Natural killer cell (primary cell): ENCODE results near the gene MRGPRE. TPM values are rescaled to one million over a fixed set of nuclear protein-coding genes. Genes with fewer than 3 reads are reported as not detected.

Source experiments
- ATAC-seq, 3 donors: fragments of 150-1000 bp in 2 of 3; fragments of 200-7000 bp in 1 of 3; cut with Tn5 transposase; 1 replicate in 1 of 3; 2 replicates in 2 of 3; pipeline ENCODE4 v1.10.0; 2021; ENCODE audit warnings: mild to moderate bottlenecking in 2 of 3, moderate library complexity in 2 of 3
- DNase-seq, 2 donors: peaks; one replicate each; pipeline versions ENCODE4 v3.0.0 to v3.0.0-alpha.2; 2013 to 2021; ENCODE audit warnings: mixed read lengths in 1 of 2
- H3K27ac ChIP-seq: one replicate; pipeline ENCODE4 v1.5.1; 2013; ENCODE audit warnings: mild to moderate bottlenecking, low read length
- H3K27me3 ChIP-seq: one replicate; pipeline ENCODE4 v1.6.1; 2013; ENCODE audit warnings: low read length; ENCODE audit not compliant: control insufficient read depth, insufficient read depth
- H3K36me3 ChIP-seq: one replicate; pipeline ENCODE4 v1.6.1; 2013; ENCODE audit warnings: low read length; ENCODE audit not compliant: control insufficient read depth, insufficient read depth
- H3K4me1 ChIP-seq: one replicate; pipeline ENCODE4 v1.6.1; 2013; ENCODE audit warnings: low read length; ENCODE audit not compliant: control insufficient read depth, insufficient read depth
- H3K4me3 ChIP-seq: one replicate; pipeline ENCODE4 v1.5.1; 2013; ENCODE audit warnings: low read length
- H3K9me3 ChIP-seq: one replicate; pipeline ENCODE4 v1.6.1; 2013; ENCODE audit warnings: low read length; ENCODE audit not compliant: control insufficient read depth, insufficient read depth
- H3K27ac Mint-ChIP-seq, 2 donors: one replicate each; pipeline ENCODE4 v1.8.0; 2022; ENCODE audit warnings: mild to moderate bottlenecking in 2 of 2, mixed read lengths in 2 of 2, moderate library complexity in 1 of 2
- H3K27me3 Mint-ChIP-seq, 2 donors: one replicate each; pipeline ENCODE4 v1.8.0; 2022; ENCODE audit warnings: low read depth in 2 of 2, mixed read lengths in 2 of 2
- H3K36me3 Mint-ChIP-seq: one replicate; pipeline ENCODE4 v1.8.0; 2022; ENCODE audit warnings: mixed read lengths
- H3K4me1 Mint-ChIP-seq, 2 donors: one replicate each; pipeline ENCODE4 v1.8.0; 2022; ENCODE audit warnings: mixed read lengths in 2 of 2
- H3K4me3 Mint-ChIP-seq: one replicate; pipeline ENCODE4 v1.8.0; 2022; ENCODE audit warnings: mild to moderate bottlenecking, moderate library complexity, mixed read lengths
- H3K9me3 Mint-ChIP-seq, 2 donors: one replicate each; pipeline ENCODE4 v1.8.0; 2022; ENCODE audit warnings: mixed read lengths in 2 of 2
- CTCF ChIP-seq: fragments of 200-600 bp; IDR thresholded peaks from one replicate; pipeline ENCODE4 v1.8.0; 2022; ENCODE audit warnings: antibody characterized with exemption
- WGBS: methylation state at CpG from one replicate; pipeline ENCODE4 v1.1.7; 2013; ENCODE audit warnings: missing lambda C conversion rate; ENCODE audit not compliant: insufficient coverage; 5-methylcytosine and 5-hydroxymethylcytosine counted together
- intact Hi-C: fragments of 100-400 bp; cut with micrococcal nuclease; formaldehyde crosslinking; loops from one replicate; pipeline ENCODE4 v1.14.2; 2022
- total RNA-seq, 4 donors: library from RNA; stranded (reverse); fragments of 120-200 nt in 1 of 4; gene quantifications; one replicate each; pipeline versions ENCODE4 v1.2.3 to v1.2.4, GENCODE V29; 2013 to 2022

The MRGPRE gene
- total RNA-seq, 3 donors from 2014 or later (not counting 1 experiment from before 2014, with no cell fraction given), result not detected

DNA sequence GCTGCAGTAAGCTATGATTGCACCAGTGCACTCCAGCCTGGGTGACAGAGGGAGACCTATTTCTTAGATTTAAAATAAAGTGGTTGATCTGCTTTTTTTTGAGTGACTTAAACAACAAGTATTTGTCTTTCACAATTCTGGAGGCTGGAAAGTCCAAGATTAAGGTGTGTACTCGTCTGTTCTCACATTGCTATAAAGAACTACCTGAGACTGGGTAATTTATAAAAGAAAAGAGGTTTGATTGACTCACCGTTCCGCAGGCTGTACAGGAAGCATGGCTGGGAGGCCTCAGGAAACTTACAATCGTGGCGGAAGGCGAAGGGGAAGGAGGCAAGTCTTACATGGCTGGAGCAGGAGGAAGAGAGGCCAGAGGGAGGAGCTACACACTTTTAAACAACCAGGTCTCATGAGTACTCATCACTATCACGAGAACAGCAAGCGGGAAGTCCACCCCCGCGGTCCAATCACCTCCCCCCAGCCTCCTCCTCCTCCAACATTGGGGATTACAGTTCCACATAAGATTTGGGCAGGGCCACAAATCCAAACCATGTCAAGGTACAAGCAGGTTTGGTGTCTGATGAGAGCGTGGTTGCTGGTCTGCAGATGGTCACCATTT lies 47.4 kb downstream of the MRGPRE start:
- no peak overlapping the region for H3K4me3 Mint-ChIP-seq
- no peaks in the 10 kb centered on the region for H3K4me1 Mint-ChIP-seq
- Histone ChIP-seq H3K4me1 (no peaks in the 10 kb centered on the region), H3K9me3 (no peaks in the 10 kb centered on the region), H3K36me3 (no peaks in the 10 kb centered on the region), H3K27me3 (no peaks in the 10 kb centered on the region), H3K27ac (no peak overlapping the region), H3K4me3 (no peak overlapping the region)
- WGBS, result 67% methylated on average over 11 of the region's 11 CpGs
- ATAC-seq (no peak), DNase-seq (no peak)
- peaks cover 0 to 2% of the 10 kb centered on the region in 2 donors for H3K27me3 Mint-ChIP-seq
- no peak for TF ChIP-seq CTCF
- no peaks in the 10 kb centered on the region for H3K9me3 Mint-ChIP-seq
- no peak overlapping the region for H3K27ac Mint-ChIP-seq
- intact Hi-C loops, result no loop called here
- H3K36me3 Mint-ChIP-seq, result no peaks in the 10 kb centered on the region

DNA sequence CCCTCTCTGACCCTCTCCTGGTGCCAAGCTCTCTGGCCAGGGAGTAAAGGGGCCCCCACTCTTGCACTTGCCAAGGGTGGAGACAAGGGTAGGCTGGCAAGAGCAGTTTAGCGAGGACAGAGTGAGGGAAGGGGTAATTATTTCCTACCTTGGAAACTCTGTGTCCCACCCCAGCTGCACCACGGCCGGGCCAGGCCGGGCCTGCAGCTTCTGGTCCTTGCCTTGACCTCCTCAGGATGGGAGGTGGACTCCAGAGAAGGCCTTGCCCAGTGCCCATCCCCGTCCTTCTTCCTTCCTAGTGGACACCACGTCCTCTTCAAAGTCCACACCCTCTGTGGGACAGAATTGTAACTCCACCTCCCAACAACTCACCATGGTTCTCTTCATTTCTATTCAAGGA lies 48.7 kb downstream of the MRGPRE start:
- intact Hi-C loops, result no loop called here
- DNase-seq, result no peak
- Mint-ChIP-seq H3K27me3 (peaks cover 0 to 3% of the 10 kb centered on the region in 2 donors), H3K9me3 (no peaks in the 10 kb centered on the region), H3K36me3 (no peaks in the 10 kb centered on the region), H3K27ac (no peak overlapping the region), H3K4me3 (no peak overlapping the region), H3K4me1 (no peaks in the 10 kb centered on the region)
- H3K9me3 ChIP-seq, result no peaks in the 10 kb centered on the region
- WGBS, result 75% methylated on average over 6 of the region's 6 CpGs
- H3K27me3 ChIP-seq, result no peaks in the 10 kb centered on the region
- no peak overlapping the region for H3K4me3 ChIP-seq
- H3K27ac ChIP-seq, result no peak overlapping the region
- H3K36me3 ChIP-seq, result no peaks in the 10 kb centered on the region
- no peak for ATAC-seq
- no peaks in the 10 kb centered on the region for H3K4me1 ChIP-seq
- no peak for TF ChIP-seq CTCF

DNA sequence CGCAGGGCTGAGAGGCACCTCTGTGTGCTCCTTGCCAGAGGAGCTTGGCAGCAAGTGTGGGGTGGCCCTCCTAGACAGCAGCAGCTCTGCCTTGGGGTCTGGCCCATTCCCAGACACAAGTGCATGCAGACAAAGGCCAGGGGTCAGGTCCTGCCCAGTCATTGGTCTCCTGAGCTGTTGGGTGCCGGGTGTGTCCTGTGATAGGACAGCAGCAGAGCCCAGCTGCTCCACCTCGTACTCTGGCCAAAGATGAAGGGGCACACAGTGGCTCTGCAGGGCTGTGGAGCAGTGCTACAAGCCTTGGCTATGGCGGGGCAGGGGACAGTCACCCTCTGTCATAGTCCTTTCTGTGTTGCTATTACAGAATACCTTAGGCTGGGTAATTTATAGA lies 49.8 kb downstream of the MRGPRE start:
- H3K27me3 Mint-ChIP-seq, result peaks cover 0 to 3% of the 10 kb centered on the region in 2 donors
- H3K36me3 Mint-ChIP-seq, result no peaks in the 10 kb centered on the region
- no peak for TF ChIP-seq CTCF
- Histone ChIP-seq H3K9me3 (no peaks in the 10 kb centered on the region), H3K4me3 (no peak overlapping the region), H3K27ac (no peak overlapping the region), H3K4me1 (no peaks in the 10 kb centered on the region), H3K36me3 (no peaks in the 10 kb centered on the region), H3K27me3 (no peaks in the 10 kb centered on the region)
- intact Hi-C loops, result no loop called here
- no peak overlapping the region for H3K4me3 Mint-ChIP-seq
- ATAC-seq, result no peak
- H3K4me1 Mint-ChIP-seq, result no peaks in the 10 kb centered on the region
- WGBS, result 92% methylated on average over 4 of the region's 4 CpGs
- no peaks in the 10 kb centered on the region for H3K9me3 Mint-ChIP-seq
- no peak for DNase-seq
- no peak overlapping the region for H3K27ac Mint-ChIP-seq
